ENCODE data around the gene TBC1D9.

The TBC1D9 gene

GRCh38 chr4:140652601-140653000 lies 103.6 kb downstream of the TBC1D9 start:
- no peaks in the 10 kb centered on the region for H3K9me3 ChIP-seq (ENCODE audit: insufficient read depth, low read length)
- no peak overlapping the region for H2AFZ ChIP-seq (ENCODE audit: low read depth, low read length, severe bottlenecking)
- no peak overlapping the region for H3K4me2 ChIP-seq (ENCODE audit: low read depth, low read length, poor library complexity, severe bottlenecking)
- no peaks in the 10 kb centered on the region for H3K79me2 ChIP-seq (ENCODE audit: insufficient read depth, low read length)
- H3K4me3 ChIP-seq (ENCODE audit: insufficient read depth, low read length, poor library complexity, severe bottlenecking): no peak overlapping the region
- no peak overlapping the region for H3K27ac ChIP-seq (ENCODE audit: low read depth, low read length)
- no peaks in the 10 kb centered on the region for H3F3A ChIP-seq (ENCODE audit: insufficient read depth)
- H4K20me1 ChIP-seq (ENCODE audit: low read depth, low read length): no peaks in the 10 kb centered on the region
- no peaks in the 10 kb centered on the region for H3K36me3 ChIP-seq (ENCODE audit: low read length)
- H3K9ac ChIP-seq (ENCODE audit: low read length): no peak overlapping the region
- TF ChIP-seq EZH2phosphoT487 (conservative IDR thresholded peaks at IDR 0.05; ENCODE audit: low read length): no peak
- no peak for TF ChIP-seq CTCF (IDR thresholded peaks at IDR 0.05; ENCODE audit: insufficient read depth, low read length, poor library complexity, severe bottlenecking)
- H3K27me3 ChIP-seq (ENCODE audit: low read length): no peaks in the 10 kb centered on the region
- H3K9me2 ChIP-seq (replicated peaks; ENCODE audit: insufficient read depth, low read length): no peaks in the 10 kb centered on the region

- no peak for TF ChIP-seq EZH2phosphoT487 (conservative IDR thresholded peaks at IDR 0.05; ENCODE audit: low read length)
- no peak for TF ChIP-seq CTCF (IDR thresholded peaks at IDR 0.05; ENCODE audit: insufficient read depth, low read length, poor library complexity, severe bottlenecking)
- H3K4me2 ChIP-seq (ENCODE audit: low read depth, low read length, poor library complexity, severe bottlenecking): no peak overlapping the region
Observed at GRCh38 chr4:140648716-140649308, 107.4 kb downstream of the TBC1D9 start.

GRCh38 chr4:140645614-140646412 lies 110.4 kb downstream of the TBC1D9 start:
- no peaks in the 10 kb centered on the region for H3K27me3 ChIP-seq (ENCODE audit: low read length)
- no peaks in the 10 kb centered on the region for H3K9me3 ChIP-seq (ENCODE audit: insufficient read depth, low read length)
- TF ChIP-seq EZH2phosphoT487 (conservative IDR thresholded peaks at IDR 0.05; ENCODE audit: low read length): no peak
- TF ChIP-seq CTCF (IDR thresholded peaks at IDR 0.05; ENCODE audit: insufficient read depth, low read length, poor library complexity, severe bottlenecking): no peak
- no peaks in the 10 kb centered on the region for H3K79me2 ChIP-seq (ENCODE audit: insufficient read depth, low read length)
- H3K27ac ChIP-seq (ENCODE audit: low read depth, low read length): no peak overlapping the region
- H4K20me1 ChIP-seq (ENCODE audit: low read depth, low read length): no peaks in the 10 kb centered on the region
- no peak overlapping the region for H2AFZ ChIP-seq (ENCODE audit: low read depth, low read length, severe bottlenecking)
- no peaks in the 10 kb centered on the region for H3K36me3 ChIP-seq (ENCODE audit: low read length)
- H3K9me2 ChIP-seq (replicated peaks; ENCODE audit: insufficient read depth, low read length): no peaks in the 10 kb centered on the region
- no peak overlapping the region for H3K4me3 ChIP-seq (ENCODE audit: insufficient read depth, low read length, poor library complexity, severe bottlenecking)
- no peak overlapping the region for H3K9ac ChIP-seq (ENCODE audit: low read length)
- no peaks in the 10 kb centered on the region for H3F3A ChIP-seq (ENCODE audit: insufficient read depth)
- no peak overlapping the region for H3K4me2 ChIP-seq (ENCODE audit: low read depth, low read length, poor library complexity, severe bottlenecking)

More at GRCh38 chr4:140648716-140649308, 107.4 kb downstream of the TBC1D9 start:
- Histone ChIP-seq H4K20me1 (ENCODE audit: low read depth, low read length) (no peaks in the 10 kb centered on the region), H2AFZ (ENCODE audit: low read depth, low read length, severe bottlenecking) (no peak overlapping the region), H3K27me3 (ENCODE audit: low read length) (no peaks in the 10 kb centered on the region), H3K9me3 (ENCODE audit: insufficient read depth, low read length) (no peaks in the 10 kb centered on the region), H3K27ac (ENCODE audit: low read depth, low read length) (no peak overlapping the region), H3K79me2 (ENCODE audit: insufficient read depth, low read length) (no peaks in the 10 kb centered on the region), H3K9ac (ENCODE audit: low read length) (no peak overlapping the region), H3F3A (ENCODE audit: insufficient read depth) (no peaks in the 10 kb centered on the region), H3K4me3 (ENCODE audit: insufficient read depth, low read length, poor library complexity, severe bottlenecking) (no peak overlapping the region), H3K9me2 (replicated peaks; ENCODE audit: insufficient read depth, low read length) (no peaks in the 10 kb centered on the region), H3K36me3 (ENCODE audit: low read length) (no peaks in the 10 kb centered on the region)

Measured in SU-DHL-6 (cell line).